Hepatic stellate cell (primary cell): ENCODE results near the gene ZNF491.
"Not testable (repeated sequence)": the region's sequence is repeated elsewhere in the genome, so short reads cannot be mapped to it uniquely, and the experiment has no call there.

Source experiments
- DNase-seq: peaks from one replicate; pipeline ENCODE4 v3.0.0; 2011; ENCODE audit warnings: low spot score

ZNF491 gene

GRCh38 chr19:11798391-11799330 lies at the start of gene ZNF491:
Gene ZNF491, plus strand, starts transcription at chr19:11798523. Its CDS starts 7,431 bp downstream, at chr19:11805954.
- peak; percentile 98 for DNase-seq

GRCh38 chr19:11749751-11750150 lies 48.6 kb upstream of the ZNF491 start:
- no peak for DNase-seq

GRCh38 chr19:11752244-11752736 lies 46.0 kb upstream of the ZNF491 start:
- no peak for DNase-seq

GRCh38 chr19:11754663-11755062 lies 43.7 kb upstream of the ZNF491 start:
- DNase-seq = no peak

- DNase-seq = no peak
Measured at GRCh38 chr19:11756965-11757364, 41.4 kb upstream of the ZNF491 start.

- no peak for DNase-seq
Measured at GRCh38 chr19:11759805-11760204, 38.5 kb upstream of the ZNF491 start.

GRCh38 chr19:11763117-11763516 lies 35.2 kb upstream of the ZNF491 start:
- DNase-seq = no peak

GRCh38 chr19:11763611-11764010 lies 34.7 kb upstream of the ZNF491 start:
- no peak for DNase-seq

- DNase-seq = peak; percentile 94
Measured at GRCh38 chr19:11766597-11767591, 31.4 kb upstream of the ZNF491 start, which contains the start of gene ZNF441. Gene ZNF441, plus strand, starts transcription at chr19:11767000. Its CDS starts 194 bp downstream, at chr19:11767194.

GRCh38 chr19:11767633-11768133 lies 30.6 kb upstream of the ZNF491 start:
- peak; percentile 27 for DNase-seq

- DNase-seq = no peak
Measured at GRCh38 chr19:11769995-11770394, 28.3 kb upstream of the ZNF491 start.

- DNase-seq = not testable (repeated sequence)
Measured at GRCh38 chr19:11771520-11771919, 26.8 kb upstream of the ZNF491 start.

GRCh38 chr19:11776669-11777068 lies 21.7 kb upstream of the ZNF491 start:
- DNase-seq = not testable (repeated sequence)

GRCh38 chr19:11780431-11781020 lies 17.8 kb upstream of the ZNF491 start:
- no peak for DNase-seq

- DNase-seq = no peak
Measured at GRCh38 chr19:11781295-11782057, 16.8 kb upstream of the ZNF491 start.

- DNase-seq = no peak
Measured at GRCh38 chr19:11783767-11784166, 14.6 kb upstream of the ZNF491 start.

GRCh38 chr19:11784356-11784755 lies 14.0 kb upstream of the ZNF491 start:
- no peak for DNase-seq

- no peak for DNase-seq
Measured at GRCh38 chr19:11787536-11787935, 10.8 kb upstream of the ZNF491 start.

GRCh38 chr19:11792942-11793341 lies 5.4 kb upstream of the ZNF491 start:
- no peak for DNase-seq

GRCh38 chr19:11797491-11797890 lies 832 bp upstream of the ZNF491 start:
- DNase-seq = peak; percentile 78
